AG04450 (cell line): ENCODE measurements around the gene UBE2E2. TPM values are rescaled to one million over a fixed set of nuclear protein-coding genes. Genes with fewer than 3 reads are reported as not detected.

ENCODE experiments used
- CTCF ChIA-PET: fragments of 300-600, 350-600 bp; formaldehyde crosslinking; extraction: SDS; loops from one replicate; lab custom pipeline; 2022; ENCODE audit warnings: antibody characterized with exemption, inconsistent platforms; lab: Charles Lee
- POLR2A ChIA-PET: fragments of 350-600 bp; formaldehyde crosslinking; extraction: SDS; loops from one replicate; lab custom pipeline; 2021; ENCODE audit warnings: antibody characterized with exemption, inconsistent platforms; lab: Yijun Ruan, JAX
- DNase-seq: peaks from one replicate; pipeline ENCODE4 v3.0.0-alpha.2; 2011; ENCODE audit warnings: low read depth, low spot score
- H3K27ac ChIP-seq: one replicate; pipeline ENCODE4 v1.5.1; 2012; ENCODE audit warnings: low read depth, low read length, control low read depth
- H3K27me3 ChIP-seq: one replicate; pipeline ENCODE4 v1.6.0; 2012; ENCODE audit warnings: low read length; ENCODE audit not compliant: control insufficient read depth, insufficient read depth
- H3K4me3 ChIP-seq: 2 replicates; pipeline ENCODE4 v1.5.1; 2011; ENCODE audit warnings: mild to moderate bottlenecking, low read depth, low read length, control low read depth
- H3K9me3 ChIP-seq: 2 replicates; pipeline ENCODE4 v1.5.1; 2012; ENCODE audit warnings: low read length; ENCODE audit not compliant: control insufficient read depth, insufficient read depth
- CTCF ChIP-seq: IDR thresholded peaks from 2 replicates; pipeline ENCODE4 v1.5.1; 2011; ENCODE audit warnings: low read depth, low read length, control low read depth, inconsistent platforms
- polyA plus RNA-seq: library from polyadenylated mRNA; depleted of rRNA; stranded (reverse); fragments of >200 nt; gene quantifications from 2 replicates; pipeline ENCODE4 v1.2.3, GENCODE V29; 2011

Gene UBE2E2
- polyA plus RNA-seq, 1 experiment: 43.2 TPM

GRCh38 chr3:23324745-23325144 is 121.6 kb downstream of the UBE2E2 start:
- ChIA-PET POLR2A (no interaction called here), CTCF (interaction anchor here (0.6 to 1.0 kb wide), 2 partner anchors 88 to 364 kb away, joined by 4 to 8 read pairs; no protein-coding TSS in a partner anchor)
- no peaks in the 10 kb centered on the region for H3K27me3 ChIP-seq
- DNase-seq: peak; percentile 8
- TF ChIP-seq CTCF: no peak
- H3K9me3 ChIP-seq: peaks cover 3% of the 10 kb centered on the region; the same call in 1 of the 2 replicates
- no peak overlapping the region for H3K27ac ChIP-seq
- H3K4me3 ChIP-seq: no peak overlapping the region

- H3K4me3 ChIP-seq: no peak overlapping the region
- H3K27me3 ChIP-seq: no peaks in the 10 kb centered on the region
- POLR2A ChIA-PET: no interaction called here
- H3K27ac ChIP-seq: no peak overlapping the region
- peaks cover 3% of the 10 kb centered on the region; the same call in 1 of the 2 replicates for H3K9me3 ChIP-seq
- CTCF ChIA-PET: interaction anchor here (1.0 kb wide), 1 partner anchor 365 kb away, joined by 4 read pairs; no protein-coding TSS in a partner anchor
- no peak for DNase-seq
- no peak for TF ChIP-seq CTCF
Measured at GRCh38 chr3:23325466-23326065, 122.4 kb downstream of the UBE2E2 start.

GRCh38 chr3:23329471-23330105 is 126.5 kb downstream of the UBE2E2 start:
- Histone ChIP-seq H3K9me3 (peaks cover 3% of the 10 kb centered on the region; the same call in 1 of the 2 replicates), H3K27ac (no peak overlapping the region), H3K27me3 (no peaks in the 10 kb centered on the region), H3K4me3 (no peak overlapping the region)
- no peak for DNase-seq
- TF ChIP-seq CTCF: no peak
- ChIA-PET POLR2A (no interaction called here), CTCF (no interaction called here)

- peaks cover 3% of the 10 kb centered on the region; the same call in 1 of the 2 replicates for H3K9me3 ChIP-seq
- TF ChIP-seq CTCF: no peak
- no peaks in the 10 kb centered on the region for H3K27me3 ChIP-seq
- ChIA-PET POLR2A (no interaction called here), CTCF (no interaction called here)
- DNase-seq: no peak
- no peak overlapping the region for H3K27ac ChIP-seq
- H3K4me3 ChIP-seq: no peak overlapping the region
Measured at GRCh38 chr3:23330568-23330967, 127.4 kb downstream of the UBE2E2 start.
